DOHH2 (cell line): ENCODE results near the gene ZRANB3.

Source experiments
- EZH2phosphoT487 ChIP-seq: fragments of 200-600 bp; sonication (generic); IDR thresholded peaks from 2 replicates; pipeline ENCODE4 v1.6.1; 2017; ENCODE audit warnings: borderline replicate concordance, mild to moderate bottlenecking, antibody characterized with exemption, low read length, moderate library complexity, mixed read lengths
- TF ChIP-seq, protein P1 (sequence below): fragments of 200-600 bp; sonication (generic); IDR thresholded peaks from one replicate; pipeline ENCODE4 v1.5.1; 2014; ENCODE audit warnings: antibody characterized with exemption, mild to moderate bottlenecking, low read depth, low read length; ENCODE audit not compliant: poor library complexity, severe bottlenecking

DNA sequence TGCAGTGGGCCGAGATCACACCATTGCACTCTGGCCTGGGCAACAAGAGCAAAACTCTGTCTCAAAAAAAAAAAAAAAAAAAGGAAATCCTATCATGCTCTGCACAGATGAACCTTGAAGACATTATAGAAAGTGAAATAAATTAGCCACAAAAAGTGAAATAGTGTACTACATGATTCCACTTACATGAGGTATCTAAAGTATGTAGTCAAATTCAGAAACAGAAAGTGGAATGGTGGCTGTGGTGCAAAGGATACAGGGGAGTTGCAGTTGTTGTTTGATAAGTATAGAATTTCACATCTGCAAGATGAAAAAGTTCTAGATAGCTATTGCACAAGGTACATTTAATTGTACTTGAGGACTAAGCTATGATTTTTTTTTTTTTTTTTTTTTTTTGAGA, 5.2 kb downstream of the ZRANB3 start:
- TF ChIP-seq, protein P1, sequence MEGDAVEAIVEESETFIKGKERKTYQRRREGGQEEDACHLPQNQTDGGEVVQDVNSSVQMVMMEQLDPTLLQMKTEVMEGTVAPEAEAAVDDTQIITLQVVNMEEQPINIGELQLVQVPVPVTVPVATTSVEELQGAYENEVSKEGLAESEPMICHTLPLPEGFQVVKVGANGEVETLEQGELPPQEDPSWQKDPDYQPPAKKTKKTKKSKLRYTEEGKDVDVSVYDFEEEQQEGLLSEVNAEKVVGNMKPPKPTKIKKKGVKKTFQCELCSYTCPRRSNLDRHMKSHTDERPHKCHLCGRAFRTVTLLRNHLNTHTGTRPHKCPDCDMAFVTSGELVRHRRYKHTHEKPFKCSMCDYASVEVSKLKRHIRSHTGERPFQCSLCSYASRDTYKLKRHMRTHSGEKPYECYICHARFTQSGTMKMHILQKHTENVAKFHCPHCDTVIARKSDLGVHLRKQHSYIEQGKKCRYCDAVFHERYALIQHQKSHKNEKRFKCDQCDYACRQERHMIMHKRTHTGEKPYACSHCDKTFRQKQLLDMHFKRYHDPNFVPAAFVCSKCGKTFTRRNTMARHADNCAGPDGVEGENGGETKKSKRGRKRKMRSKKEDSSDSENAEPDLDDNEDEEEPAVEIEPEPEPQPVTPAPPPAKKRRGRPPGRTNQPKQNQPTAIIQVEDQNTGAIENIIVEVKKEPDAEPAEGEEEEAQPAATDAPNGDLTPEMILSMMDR: no peak
- TF ChIP-seq EZH2phosphoT487: no peak
